Inflammatory macrophage treated with lipopolysaccharide for 1 hour (primary cell): ENCODE results near the gene TENT5C.
"Not testable (repeated sequence)": the region's sequence is repeated elsewhere in the genome, so short reads cannot be mapped to it uniquely, and the experiment has no call there.

Source experiments
- DNase-seq, 2 donors: peaks; one replicate each; pipeline ENCODE4 v3.0.0-alpha.2; 2020 to 2022

The TENT5C gene

GRCh38 chr1:117605774-117606648 lies at the start of gene TENT5C:
Gene TENT5C, plus strand, starts transcription at chr1:117606048. Its CDS starts 16,821 bp downstream, at chr1:117622869.
- DNase-seq: peak; percentile 95 to 96

DNA sequence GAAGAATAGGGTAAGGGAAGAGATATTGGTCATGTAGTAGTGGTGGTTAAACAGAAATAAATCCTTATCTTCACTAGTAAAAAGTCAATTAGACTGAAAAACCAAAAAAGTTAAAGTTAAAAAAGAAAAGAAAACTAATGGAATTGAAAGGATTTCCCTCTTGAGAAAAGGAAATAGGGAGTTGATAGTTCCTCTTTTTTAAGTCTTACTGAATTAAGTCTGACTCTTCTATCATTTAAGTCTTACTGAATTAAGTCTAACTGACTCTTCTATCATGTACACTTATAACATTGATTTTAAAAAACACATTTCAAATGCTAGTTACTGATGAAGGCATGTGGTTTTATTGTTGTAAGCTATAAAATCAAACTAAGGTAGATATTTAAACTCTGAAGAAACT lies 49.5 kb upstream of the TENT5C start:
- DNase-seq: peak in 1 of 2 donors; percentile 6

DNA sequence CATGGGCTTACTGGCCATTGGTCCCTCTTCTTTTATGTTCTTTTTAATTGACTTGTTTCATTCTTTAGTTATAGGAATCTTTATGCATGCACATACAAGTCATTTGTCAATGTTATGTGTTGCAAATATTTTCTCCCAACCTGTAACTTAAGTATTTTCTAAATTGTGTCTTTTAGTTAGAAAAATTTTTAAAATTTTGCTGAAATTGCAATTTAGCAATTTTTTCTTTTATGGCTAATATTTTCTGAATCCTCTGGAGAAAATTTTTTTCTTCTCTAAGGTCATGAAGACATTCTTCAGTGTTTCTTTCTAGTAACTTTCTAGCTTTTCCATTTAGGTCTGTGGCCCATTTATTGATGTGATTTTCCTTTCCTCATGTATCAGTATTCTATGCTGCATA lies 48.9 kb upstream of the TENT5C start:
- no peak for DNase-seq

DNA sequence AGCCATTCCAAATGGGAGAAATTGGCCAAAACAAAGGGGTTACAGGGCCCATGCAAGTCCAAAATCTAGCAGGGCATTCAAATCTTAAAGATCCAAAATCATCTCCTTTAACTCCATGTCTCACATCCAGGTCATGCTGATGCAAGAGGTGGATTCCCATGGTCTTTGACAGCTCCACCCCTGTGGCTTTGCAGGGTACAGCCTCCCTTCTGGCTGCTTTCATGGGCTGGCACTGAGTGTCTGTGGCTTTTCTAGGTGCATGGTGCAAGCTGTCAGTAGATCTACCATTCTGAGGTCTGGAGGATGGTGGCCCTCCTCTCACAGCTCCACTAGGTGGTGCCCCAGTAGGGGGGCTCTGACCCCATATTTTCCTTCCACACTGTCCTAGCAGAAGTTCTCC lies 47.4 kb upstream of the TENT5C start:
- DNase-seq: not testable (repeated sequence)

- DNase-seq: no peak
These were observed 46.7 kb upstream of the TENT5C start for GRCh38 chr1:117559139-117559538.

GRCh38 chr1:117559985-117560384 lies 45.9 kb upstream of the TENT5C start:
- DNase-seq: no peak

GRCh38 chr1:117561071-117561470 lies 44.8 kb upstream of the TENT5C start:
- no peak for DNase-seq

- DNase-seq: no peak
These were observed 44.3 kb upstream of the TENT5C start for GRCh38 chr1:117561551-117561950.

DNA sequence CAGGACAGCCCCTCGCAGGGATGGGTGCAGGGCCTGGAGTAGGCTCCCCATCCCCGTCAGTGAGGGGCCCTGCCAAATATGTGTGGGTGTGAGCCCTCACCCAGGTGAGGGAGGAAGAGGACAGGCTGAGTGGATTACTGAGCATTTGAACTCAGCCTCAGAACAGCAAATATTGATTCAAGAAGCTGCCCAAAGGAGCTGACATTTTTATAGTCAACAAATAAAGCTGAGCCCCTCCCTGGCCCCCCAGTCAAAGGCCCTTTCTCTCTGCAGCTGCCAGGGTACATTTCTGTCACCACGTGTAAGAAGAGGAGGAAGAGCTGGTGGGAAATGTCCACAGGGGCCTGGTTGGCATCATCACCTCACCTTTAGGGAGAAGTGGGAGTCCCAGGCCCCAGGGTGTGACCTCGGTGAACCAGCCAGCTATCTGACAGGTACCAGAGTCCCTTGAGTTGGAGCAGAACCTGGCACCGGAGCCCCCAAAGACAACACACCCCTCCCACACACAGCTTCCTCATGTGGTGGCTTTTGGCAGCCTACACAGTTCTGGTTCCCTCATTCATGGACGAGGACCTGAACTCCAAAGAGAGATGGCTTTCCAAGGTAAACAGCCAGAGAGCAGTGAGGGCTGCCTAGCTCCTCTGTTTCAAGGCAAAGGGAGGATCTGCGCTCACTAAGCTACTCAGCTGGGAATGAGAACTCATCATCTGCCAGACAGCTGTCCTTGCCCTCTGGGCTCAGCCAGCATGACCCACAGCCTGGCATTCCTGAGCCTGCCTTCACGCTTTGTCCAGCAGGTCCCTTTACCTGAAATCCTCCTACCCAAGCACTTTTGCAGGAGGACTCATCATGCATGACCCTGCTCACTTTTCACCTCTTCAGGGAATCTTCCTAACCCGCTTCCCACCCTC lies 43.0 kb upstream of the TENT5C start:
- peak in 1 of 2 donors; percentile 7 for DNase-seq

- no peak for DNase-seq
These were observed 42.4 kb upstream of the TENT5C start for GRCh38 chr1:117563492-117563875.

GRCh38 chr1:117564227-117565075 lies 41.4 kb upstream of the TENT5C start:
- peak in 1 of 2 donors; percentile 11 for DNase-seq

DNA sequence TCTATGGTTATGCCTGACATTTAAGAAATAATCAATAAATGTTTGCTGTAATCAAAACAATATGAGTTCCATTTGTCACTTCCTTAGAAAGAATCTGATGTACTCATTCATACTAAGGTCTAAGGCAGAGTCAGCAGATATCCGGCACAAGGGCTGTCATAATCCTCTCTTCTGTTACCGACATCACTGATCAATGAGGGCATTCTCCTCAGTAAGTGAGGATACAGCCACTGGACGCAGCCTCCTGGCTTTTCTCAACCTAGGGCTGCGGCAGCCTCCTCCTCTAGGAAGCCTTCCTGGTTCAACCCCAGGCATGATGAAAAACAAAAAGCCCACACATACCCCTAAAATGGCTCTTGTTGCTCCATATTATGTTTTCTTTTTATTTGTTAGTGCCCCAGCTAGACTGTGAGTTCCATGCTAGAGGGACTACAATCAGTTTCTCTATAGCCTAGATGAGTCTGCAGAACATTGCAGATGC lies 40.7 kb upstream of the TENT5C start:
- DNase-seq: no peak

DNA sequence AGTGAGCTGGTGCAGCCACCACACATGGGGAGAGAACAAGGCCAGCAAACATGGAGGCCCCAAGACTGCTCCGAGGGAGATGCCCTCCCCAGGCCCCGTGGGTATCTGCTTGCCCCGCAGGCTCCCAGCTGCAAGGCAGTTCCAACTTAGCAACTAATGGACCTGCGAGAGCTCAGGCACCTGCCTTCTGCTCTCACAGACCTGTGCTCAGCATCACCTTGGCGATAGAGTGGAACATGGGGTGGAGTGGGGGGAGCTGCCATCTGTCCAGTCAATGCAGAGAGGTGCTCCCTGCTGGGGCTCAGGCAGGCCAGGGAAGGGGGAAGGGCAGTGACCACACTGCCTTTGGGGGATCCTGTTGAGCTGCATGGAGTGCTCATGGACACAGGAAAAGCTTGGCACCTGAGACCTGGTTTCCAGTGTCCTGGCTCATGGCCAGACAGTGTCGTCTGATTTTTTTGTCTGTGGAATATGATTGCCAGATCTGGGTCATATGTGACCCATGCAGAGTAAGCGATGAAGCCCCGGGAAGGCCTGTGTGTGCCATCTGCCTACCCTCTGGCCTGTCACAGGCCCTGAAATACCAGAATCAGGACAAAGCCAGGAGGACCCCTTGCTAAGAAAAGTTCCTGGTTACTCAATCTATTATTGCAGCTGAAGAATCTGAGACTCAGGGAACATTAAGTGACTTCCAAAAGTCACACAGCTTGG lies 39.9 kb upstream of the TENT5C start:
- no peak for DNase-seq

GRCh38 chr1:117566556-117566955 lies 39.3 kb upstream of the TENT5C start:
- no peak for DNase-seq

DNA sequence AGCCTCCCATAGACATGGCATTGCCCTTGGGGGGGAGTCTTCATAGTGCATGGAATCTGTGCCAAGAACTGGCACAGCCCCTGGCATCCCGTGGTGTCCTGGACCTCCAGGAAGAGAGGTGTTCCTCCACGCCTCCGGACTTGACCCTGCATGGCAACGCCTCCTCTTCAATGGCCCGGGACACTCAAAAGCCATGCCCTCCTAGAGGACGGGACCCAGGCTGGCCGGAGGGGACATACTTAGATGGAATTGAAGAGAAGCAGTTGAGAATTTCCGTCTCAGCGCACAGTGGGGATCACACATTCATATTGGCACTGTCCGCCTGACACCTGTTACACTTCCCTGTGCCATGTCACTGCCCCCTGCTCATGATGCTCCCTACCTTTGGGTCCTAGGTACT lies 38.4 kb upstream of the TENT5C start:
- no peak for DNase-seq

- no peak for DNase-seq
These were observed 37.9 kb upstream of the TENT5C start for GRCh38 chr1:117567976-117568375.

- DNase-seq: no peak
These were observed 36.8 kb upstream of the TENT5C start for GRCh38 chr1:117568999-117569398.

- DNase-seq: no peak
These were observed 36.0 kb upstream of the TENT5C start for GRCh38 chr1:117569856-117570255.

- DNase-seq: no peak
These were observed 34.8 kb upstream of the TENT5C start for GRCh38 chr1:117570988-117571409.

- no peak for DNase-seq
These were observed 34.4 kb upstream of the TENT5C start for GRCh38 chr1:117571496-117571895.

GRCh38 chr1:117572546-117572945 lies 33.3 kb upstream of the TENT5C start:
- peak; percentile 13 to 23 for DNase-seq
